BE2C (cell line): Measurements from ENCODE around the gene CERK.

ENCODE experiments used
- DNase-seq: peaks from one replicate; pipeline ENCODE4 v3.0.0-alpha.2; 2020
- H3K27me3 ChIP-seq: fragments of 250-450 bp; sonication (Bioruptor Pico); 2 replicates; pipeline ENCODE4 v1.5.1; 2020; ENCODE audit warnings: mild to moderate bottlenecking
- H3K36me3 ChIP-seq: fragments of 250-450 bp; sonication (Bioruptor Pico); 2 replicates; pipeline ENCODE4 v1.5.1; 2020; ENCODE audit warnings: mild to moderate bottlenecking
- H3K4me1 ChIP-seq: fragments of 250-450 bp; sonication (Bioruptor Pico); 2 replicates; pipeline ENCODE4 v1.5.1; 2020
- H3K4me3 ChIP-seq: 2 replicates; pipeline ENCODE4 v1.5.1; 2011; ENCODE audit warnings: low read depth, low read length
- H3K9me3 ChIP-seq: fragments of 250-450 bp; sonication (Bioruptor Pico); 2 replicates; pipeline ENCODE4 v1.5.1; 2020
- TF ChIP-seq, protein P1 (sequence below): IDR thresholded peaks from 2 replicates; pipeline ENCODE4 v1.5.1; 2012; ENCODE audit warnings: mild to moderate bottlenecking, low read depth, low read length

The CERK gene

DNA sequence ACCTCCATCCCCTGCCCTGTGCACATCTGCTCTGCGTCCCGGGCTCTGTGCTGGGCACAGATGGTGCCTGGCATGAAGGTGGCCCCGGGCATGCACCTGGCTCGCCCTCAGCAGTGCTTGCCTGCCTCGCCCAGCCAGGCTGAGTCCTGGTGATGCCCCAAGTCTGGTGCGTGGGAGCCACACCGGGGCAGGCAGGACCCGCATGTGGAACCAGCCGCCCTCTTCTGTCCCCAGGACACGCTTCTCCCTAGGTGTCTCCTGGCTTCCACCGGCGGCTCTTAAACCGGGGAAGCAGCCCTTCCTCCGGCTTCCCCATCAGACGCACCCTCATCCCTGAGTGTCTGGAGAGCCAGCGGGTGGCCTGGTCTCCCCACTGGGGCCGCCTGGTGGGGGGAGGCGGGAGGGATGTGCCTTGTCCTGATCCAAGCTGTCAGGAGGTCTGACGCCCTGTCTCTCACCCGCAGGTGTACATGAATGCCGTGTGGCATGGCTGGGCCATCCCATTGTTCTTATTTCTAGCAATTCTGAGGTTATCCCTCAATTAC, 72.8 kb downstream of the CERK start:
- DNase-seq = no peak
- TF ChIP-seq, protein P1, sequence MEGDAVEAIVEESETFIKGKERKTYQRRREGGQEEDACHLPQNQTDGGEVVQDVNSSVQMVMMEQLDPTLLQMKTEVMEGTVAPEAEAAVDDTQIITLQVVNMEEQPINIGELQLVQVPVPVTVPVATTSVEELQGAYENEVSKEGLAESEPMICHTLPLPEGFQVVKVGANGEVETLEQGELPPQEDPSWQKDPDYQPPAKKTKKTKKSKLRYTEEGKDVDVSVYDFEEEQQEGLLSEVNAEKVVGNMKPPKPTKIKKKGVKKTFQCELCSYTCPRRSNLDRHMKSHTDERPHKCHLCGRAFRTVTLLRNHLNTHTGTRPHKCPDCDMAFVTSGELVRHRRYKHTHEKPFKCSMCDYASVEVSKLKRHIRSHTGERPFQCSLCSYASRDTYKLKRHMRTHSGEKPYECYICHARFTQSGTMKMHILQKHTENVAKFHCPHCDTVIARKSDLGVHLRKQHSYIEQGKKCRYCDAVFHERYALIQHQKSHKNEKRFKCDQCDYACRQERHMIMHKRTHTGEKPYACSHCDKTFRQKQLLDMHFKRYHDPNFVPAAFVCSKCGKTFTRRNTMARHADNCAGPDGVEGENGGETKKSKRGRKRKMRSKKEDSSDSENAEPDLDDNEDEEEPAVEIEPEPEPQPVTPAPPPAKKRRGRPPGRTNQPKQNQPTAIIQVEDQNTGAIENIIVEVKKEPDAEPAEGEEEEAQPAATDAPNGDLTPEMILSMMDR = no peak
- Histone ChIP-seq H3K36me3 (peaks cover 74% of the 10 kb centered on the region), H3K4me1 (peaks cover 25% of the 10 kb centered on the region), H3K4me3 (no peak overlapping the region), H3K27me3 (no peaks in the 10 kb centered on the region), H3K9me3 (no peaks in the 10 kb centered on the region)

DNA sequence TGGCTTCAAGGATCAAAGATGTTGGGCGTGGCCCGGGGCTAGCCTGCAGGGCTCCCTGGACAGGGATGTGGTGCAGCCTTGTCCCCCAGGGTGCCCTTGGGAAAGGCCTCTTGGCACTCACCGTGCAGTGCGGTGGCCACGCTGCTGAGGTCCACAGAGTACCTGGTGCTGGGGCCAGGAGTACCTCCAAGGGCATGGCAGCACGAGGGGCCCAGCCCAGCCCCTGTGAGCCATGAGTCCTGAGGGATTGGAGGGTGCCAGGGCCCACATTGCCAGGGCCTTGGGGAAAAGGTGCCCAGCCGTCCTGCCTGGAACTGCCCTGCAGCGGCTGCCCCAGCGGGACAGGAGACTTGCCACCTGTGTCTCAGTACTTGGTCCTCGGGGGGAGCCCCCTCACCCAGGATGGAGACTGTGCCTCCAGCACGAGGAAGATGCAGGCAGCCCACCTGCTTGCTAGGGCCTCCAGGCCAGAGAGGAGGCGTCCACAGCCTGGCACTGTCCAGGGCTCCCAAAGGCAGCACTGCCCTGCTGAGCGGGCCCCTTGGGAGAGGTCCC, 73.7 kb downstream of the CERK start:
- Histone ChIP-seq H3K36me3 (peaks cover 67% of the 10 kb centered on the region), H3K9me3 (no peaks in the 10 kb centered on the region), H3K4me1 (peaks cover 25% of the 10 kb centered on the region), H3K27me3 (no peaks in the 10 kb centered on the region), H3K4me3 (no peak overlapping the region)
- DNase-seq = no peak
- TF ChIP-seq, protein P1 = no peak

DNA sequence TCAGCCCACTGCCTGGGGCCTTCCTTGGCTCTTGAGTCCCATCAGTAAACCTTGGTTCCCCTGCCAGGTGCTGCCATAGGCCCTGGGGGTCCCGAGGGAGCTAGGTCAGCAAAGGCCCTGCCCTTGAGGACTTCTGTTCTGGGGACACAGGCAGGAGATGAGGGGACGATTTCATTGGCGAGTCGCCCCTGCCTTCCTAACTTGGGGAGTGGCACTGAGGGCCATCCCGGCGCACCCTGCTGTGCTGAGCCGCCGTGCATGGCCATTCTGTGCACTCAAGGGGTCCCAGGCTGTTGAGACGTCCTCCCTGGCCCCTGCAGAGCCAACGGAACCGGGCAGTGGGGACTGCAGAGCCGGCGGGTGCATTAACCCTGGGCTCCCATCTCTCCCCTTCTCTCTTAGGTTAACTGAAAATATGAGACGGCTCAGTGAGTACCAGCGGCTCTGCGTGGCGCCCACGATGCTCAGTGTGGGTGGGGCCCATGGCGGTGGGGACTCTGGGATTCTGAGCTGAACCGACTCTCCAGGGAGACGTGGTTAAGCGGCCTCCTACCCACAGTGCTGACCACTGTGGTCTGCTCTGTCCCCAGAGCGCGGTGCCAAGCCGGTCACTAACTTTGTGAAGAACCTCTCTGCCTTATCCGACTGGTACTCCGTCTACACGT, 74.5 kb downstream of the CERK start:
- Histone ChIP-seq H3K4me1 (peaks cover 25% of the 10 kb centered on the region), H3K27me3 (no peaks in the 10 kb centered on the region), H3K36me3 (peaks cover 66% of the 10 kb centered on the region), H3K4me3 (no peak overlapping the region), H3K9me3 (no peaks in the 10 kb centered on the region)
- TF ChIP-seq, protein P1 = no peak
- DNase-seq = no peak

DNA sequence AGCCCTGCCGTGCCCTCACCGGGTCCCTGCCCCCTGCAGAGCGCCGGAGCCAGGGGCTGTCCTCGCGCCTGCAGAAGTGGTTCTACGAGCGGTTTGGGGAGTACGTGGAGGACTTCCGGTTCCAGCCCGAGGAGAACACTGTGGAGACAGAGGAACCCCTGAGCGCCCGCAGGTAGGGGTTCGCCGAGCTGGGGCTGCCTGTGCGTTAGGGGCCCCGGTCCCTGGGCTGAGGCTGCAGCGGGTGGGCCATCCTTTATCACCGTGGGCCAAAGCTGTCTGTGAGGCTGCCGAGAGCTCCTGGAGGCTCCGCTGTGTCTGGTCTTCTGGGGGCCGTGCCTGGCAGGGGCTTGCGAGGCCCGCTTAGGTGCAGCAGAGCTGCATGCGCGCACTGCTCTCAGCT, 75.1 kb downstream of the CERK start:
- Histone ChIP-seq H3K4me3 (no peak overlapping the region), H3K27me3 (no peaks in the 10 kb centered on the region), H3K36me3 (peaks cover 60% of the 10 kb centered on the region), H3K4me1 (peaks cover 25% of the 10 kb centered on the region), H3K9me3 (no peaks in the 10 kb centered on the region)
- TF ChIP-seq, protein P1 = no peak
- DNase-seq = peak; percentile 57

DNA sequence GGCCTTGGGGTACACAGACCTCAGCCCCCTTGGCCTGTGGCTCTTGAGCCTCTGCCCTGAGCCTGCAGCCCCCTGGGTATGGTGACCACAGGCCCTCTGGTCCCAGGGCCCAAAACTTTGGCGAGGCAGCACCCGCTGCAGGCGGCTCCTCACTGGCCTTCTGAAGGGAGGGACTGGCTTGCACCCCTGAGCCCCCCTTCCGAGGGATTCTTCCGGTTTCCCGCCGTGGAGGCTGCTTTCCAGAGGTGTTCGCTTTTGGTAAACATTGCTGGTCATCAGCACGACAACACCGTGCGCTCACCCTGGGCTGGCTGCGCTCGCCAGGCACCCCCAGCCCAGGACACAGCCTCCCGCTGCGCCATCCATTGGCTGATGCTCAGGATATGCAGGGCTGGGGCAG, 75.8 kb downstream of the CERK start:
- Histone ChIP-seq H3K4me3 (no peak overlapping the region), H3K4me1 (peaks cover 25% of the 10 kb centered on the region), H3K27me3 (no peaks in the 10 kb centered on the region), H3K9me3 (no peaks in the 10 kb centered on the region), H3K36me3 (peaks cover 52% of the 10 kb centered on the region)
- DNase-seq = no peak
- TF ChIP-seq, protein P1 = no peak

DNA sequence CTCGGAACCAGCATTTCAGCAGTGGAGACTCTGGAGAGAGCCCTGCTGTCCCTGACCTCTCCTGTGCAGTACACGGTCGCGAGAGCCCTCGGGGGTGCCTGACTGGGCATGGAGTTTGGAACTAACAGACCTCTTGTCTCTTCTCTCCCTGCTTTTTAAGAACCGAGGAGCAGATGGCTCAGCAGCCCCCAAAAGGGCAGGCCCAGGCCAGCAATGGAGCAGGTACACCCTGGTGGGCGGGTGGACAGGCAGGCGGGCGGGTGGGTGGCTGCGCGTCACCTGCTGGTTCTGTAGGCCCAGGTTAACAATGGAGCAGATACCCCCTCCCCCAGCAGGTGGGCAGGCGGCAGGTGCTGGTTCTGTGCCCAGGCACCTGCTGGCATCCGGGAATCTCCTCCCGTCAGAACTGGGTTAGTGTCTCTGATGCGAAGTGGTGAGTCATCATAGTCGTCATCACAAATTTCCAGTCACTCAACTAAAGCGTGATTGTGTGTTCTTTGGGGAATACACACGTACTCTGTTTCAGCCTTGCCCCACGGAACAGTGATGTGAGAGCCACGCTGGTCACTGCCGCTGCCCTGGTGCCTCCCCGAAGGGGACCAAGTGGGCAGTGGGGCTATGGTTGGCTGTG, 76.7 kb downstream of the CERK start:
- no peaks in the 10 kb centered on the region for H3K9me3 ChIP-seq
- no peak overlapping the region for H3K4me3 ChIP-seq
- TF ChIP-seq, protein P1 = no peak
- no peaks in the 10 kb centered on the region for H3K27me3 ChIP-seq
- DNase-seq = no peak
- peaks cover 46% of the 10 kb centered on the region for H3K36me3 ChIP-seq
- peaks cover 25% of the 10 kb centered on the region for H3K4me1 ChIP-seq
